Skeletal muscle tissue (tissue), 5 donors: ENCODE measurements around the gene GC. TPM values are rescaled to one million over a fixed set of nuclear protein-coding genes. Genes with fewer than 3 reads are reported as not detected.

Experiments
- H3K27ac ChIP-seq: one replicate; pipeline ENCODE4 v1.7.0; 2013; ENCODE audit warnings: mild to moderate bottlenecking, low read depth, low read length, inconsistent platforms
- H3K27me3 ChIP-seq, 3 donors: one replicate each; pipeline ENCODE4 v1.7.0; 2013; ENCODE audit warnings: low read length in 3 of 3; ENCODE audit not compliant: control insufficient read depth in 3 of 3, insufficient read depth in 3 of 3
- H3K36me3 ChIP-seq, 3 donors: one replicate each; pipeline ENCODE4 v1.7.0; 2013; ENCODE audit warnings: low read length in 3 of 3; ENCODE audit not compliant: control insufficient read depth in 3 of 3, insufficient read depth in 3 of 3
- H3K4me1 ChIP-seq, 3 donors: one replicate each; pipeline ENCODE4 v1.7.0; 2013; ENCODE audit warnings: low read length in 3 of 3, mild to moderate bottlenecking in 3 of 3; ENCODE audit not compliant: control insufficient read depth in 3 of 3, insufficient read depth in 3 of 3
- H3K4me3 ChIP-seq, 3 donors: one replicate each; pipeline ENCODE4 v1.7.0; 2013; ENCODE audit warnings: low read length in 3 of 3
- H3K9ac ChIP-seq, 3 donors: one replicate each; pipeline ENCODE4 v1.7.0; 2013; ENCODE audit warnings: low read length in 3 of 3, mild to moderate bottlenecking in 3 of 3, moderate library complexity in 2 of 3, low read depth in 1 of 3
- H3K9me3 ChIP-seq, 3 donors: one replicate each; pipeline ENCODE4 v1.7.0; 2013; ENCODE audit warnings: low read length in 3 of 3; ENCODE audit not compliant: control insufficient read depth in 3 of 3
- small RNA-seq: library from RNA; depleted of rRNA; stranded (forward); fragments of <200 nt; gene quantifications from one replicate; pipeline ENCODE3, GENCODE V24; 2014
- total RNA-seq: library from RNA; depleted of rRNA; stranded (reverse); fragments of >200 nt; gene quantifications from one replicate; pipeline ENCODE4 v1.2.3, GENCODE V29; 2014
- donor health status: Osteomylitis.

Gene GC
- total RNA-seq, 1 donor from 2014 or later, result not detected

GRCh38 chr4:71692198-71692597 is 91.7 kb downstream of the GC start:
- Histone ChIP-seq H3K27me3 (no peaks in the 10 kb centered on the region), H3K4me3 (no peak overlapping the region), H3K4me1 (no peaks in the 10 kb centered on the region), H3K9me3 (no peaks in the 10 kb centered on the region), H3K27ac (no peak overlapping the region), H3K36me3 (no peaks in the 10 kb centered on the region), H3K9ac (no peak overlapping the region)

Small RNAs within 50 kb of the gene (small RNA-seq; reads per million reads assigned to genes)
- not detected for gene RNA5SP163

Other genes starting within 250 kb of the GC start
- gene NPFFR2, start 247.9 kb upstream of the GC start, total RNA-seq, result not detected